ENCODE measurements around the gene ASB9. TPM values are rescaled to one million over a fixed set of nuclear protein-coding genes. Genes with fewer than 3 reads are reported as not detected.

ASB9 gene
- total and polyA plus RNA-seq, 4 donors, result 2.4 to 11.3 (median 2.9) TPM

DNA sequence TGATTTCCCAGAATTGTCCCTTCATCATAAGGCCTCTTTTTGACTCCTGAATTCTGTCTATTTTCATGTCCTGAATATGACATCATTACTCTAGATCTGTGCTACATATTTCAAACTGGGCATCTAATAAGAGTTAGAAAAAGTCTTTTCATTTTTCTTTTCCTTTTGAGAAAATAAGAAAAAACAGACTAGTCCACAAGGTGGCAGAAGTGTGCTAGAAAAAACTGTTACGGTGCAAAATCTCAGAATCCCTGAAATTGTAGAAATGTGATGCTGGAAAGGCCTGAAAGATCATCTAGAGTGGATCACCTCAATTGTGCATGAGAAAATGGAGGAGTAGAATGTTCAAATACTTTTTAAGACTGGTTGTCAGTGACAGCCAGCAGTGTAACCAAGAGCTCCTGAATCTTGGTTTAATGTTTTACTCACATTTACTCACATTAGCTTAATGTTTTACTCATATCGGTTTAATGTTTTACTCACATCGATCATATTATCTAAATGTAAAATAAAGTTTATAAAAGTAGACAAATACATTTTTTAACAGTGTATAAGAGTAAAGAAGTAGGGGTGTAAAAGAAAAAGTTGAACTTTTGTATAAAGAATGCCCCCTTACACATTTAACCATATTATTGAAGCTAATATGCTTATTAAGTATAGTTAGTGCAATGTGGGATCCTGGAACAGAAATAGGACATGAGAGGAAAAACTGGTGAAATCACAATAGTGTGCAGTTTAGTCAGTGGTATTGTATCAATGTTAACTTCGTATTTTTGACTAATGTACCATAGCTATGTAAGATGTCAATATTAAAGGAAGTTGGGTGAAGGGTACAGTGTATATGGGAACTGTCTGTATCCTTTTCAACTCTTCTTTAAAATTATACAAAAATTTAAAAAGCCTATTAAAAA lies 30.3 kb upstream of the ASB9 start:
- Histone ChIP-seq H3K27ac (ENCODE audit: low read depth in 1 of 2, low read length in 2 of 2) (peak overlapping the region; percentile 75 to 88), H3K4me3 (ENCODE audit: low read depth in 1 of 3, low read length in 3 of 3) (no peak overlapping the region), H3K36me3 (ENCODE audit: control insufficient read depth in 4 of 4, insufficient read depth in 3 of 4, low read depth in 1 of 4, low read length in 3 of 4) (no peaks in the 10 kb centered on the region), H3K27me3 (ENCODE audit: control insufficient read depth in 4 of 4, insufficient read depth in 4 of 4, low read length in 3 of 4) (peaks cover 0 to 5% (median 0%) of the 10 kb centered on the region in 4 donors), H3K4me1 (ENCODE audit: control insufficient read depth in 4 of 4, insufficient read depth in 4 of 4, low read length in 3 of 4) (peaks cover 2 to 21% (median 15%) of the 10 kb centered on the region in 4 donors), H3K9me3 (ENCODE audit: control insufficient read depth in 4 of 4, low read length in 3 of 4) (no peaks in the 10 kb centered on the region), H3K9ac (ENCODE audit: low read depth in 1 of 2, low read length in 2 of 2) (peak overlapping the region; percentile 28 to 72)
- TF ChIP-seq HNF4A (conservative IDR thresholded peaks at IDR 0.05) (no peak), REST (IDR thresholded peaks at IDR 0.05) (peak; percentile 15), NR2F2 (IDR thresholded peaks at IDR 0.05) (no peak), ATF3 (IDR thresholded peaks at IDR 0.05) (peak; percentile 9), YY1 (IDR thresholded peaks at IDR 0.05) (peak; percentile 78), RAD21 (IDR thresholded peaks at IDR 0.05) (peak; percentile 65 to 70), ZBTB33 (IDR thresholded peaks at IDR 0.05) (no peak), EGR1 (IDR thresholded peaks at IDR 0.05; ENCODE audit: low read depth in 2 of 2) (no peak), MAX (IDR thresholded peaks at IDR 0.05) (no peak), TAF1 (conservative IDR thresholded peaks at IDR 0.05) (peak; percentile 65), JUND (IDR thresholded peaks at IDR 0.05) (no peak), FOXA2 (IDR thresholded peaks at IDR 0.05) (no peak), SP1 (IDR thresholded peaks at IDR 0.05) (peak; percentile 35), HNF4G (IDR thresholded peaks at IDR 0.05) (no peak), RXRA (IDR thresholded peaks at IDR 0.05) (peak in 1 of 2 donors; percentile 7), FOXA1 (IDR thresholded peaks at IDR 0.05) (no peak), GABPA (IDR thresholded peaks at IDR 0.05 in 1 of 2, conservative IDR thresholded peaks at IDR 0.05 in 1 of 2) (no peak)
- TF ChIP-seq, protein P1, sequence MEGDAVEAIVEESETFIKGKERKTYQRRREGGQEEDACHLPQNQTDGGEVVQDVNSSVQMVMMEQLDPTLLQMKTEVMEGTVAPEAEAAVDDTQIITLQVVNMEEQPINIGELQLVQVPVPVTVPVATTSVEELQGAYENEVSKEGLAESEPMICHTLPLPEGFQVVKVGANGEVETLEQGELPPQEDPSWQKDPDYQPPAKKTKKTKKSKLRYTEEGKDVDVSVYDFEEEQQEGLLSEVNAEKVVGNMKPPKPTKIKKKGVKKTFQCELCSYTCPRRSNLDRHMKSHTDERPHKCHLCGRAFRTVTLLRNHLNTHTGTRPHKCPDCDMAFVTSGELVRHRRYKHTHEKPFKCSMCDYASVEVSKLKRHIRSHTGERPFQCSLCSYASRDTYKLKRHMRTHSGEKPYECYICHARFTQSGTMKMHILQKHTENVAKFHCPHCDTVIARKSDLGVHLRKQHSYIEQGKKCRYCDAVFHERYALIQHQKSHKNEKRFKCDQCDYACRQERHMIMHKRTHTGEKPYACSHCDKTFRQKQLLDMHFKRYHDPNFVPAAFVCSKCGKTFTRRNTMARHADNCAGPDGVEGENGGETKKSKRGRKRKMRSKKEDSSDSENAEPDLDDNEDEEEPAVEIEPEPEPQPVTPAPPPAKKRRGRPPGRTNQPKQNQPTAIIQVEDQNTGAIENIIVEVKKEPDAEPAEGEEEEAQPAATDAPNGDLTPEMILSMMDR (IDR thresholded peaks at IDR 0.05; ENCODE audit: low read depth, low read length, missing input control), result peak; percentile 16
- WGBS, result 24% methylated on average over 4 of the region's 4 CpGs
- DNase-seq (ENCODE audit: low spot score), result no peak
